GM13977 (cell line): ENCODE measurements around the gene ESPL1.

Experiments
- DNase-seq: peaks from one replicate; pipeline ENCODE4 v3.0.0; 2012; ENCODE audit warnings: low spot score
- CTCF ChIP-seq: IDR thresholded peaks from 2 replicates; pipeline ENCODE4 v1.5.1; 2012; ENCODE audit warnings: mild to moderate bottlenecking, control low read depth; ENCODE audit not compliant: insufficient read depth; ENCODE audit errors: extremely low read depth, missing control alignments
- in situ Hi-C: fragments of 300-500 bp; cut with MboI; formaldehyde crosslinking; loops from one replicate; pipeline ENCODE4 v1.12.0; 2022; ENCODE audit warnings: low sequenced_read_pairs, low pct_unique_long_range_greater_than_20kb, mixed read lengths, inconsistent platforms; ENCODE audit not compliant: unreplicated experiment

ESPL1 gene

DNA sequence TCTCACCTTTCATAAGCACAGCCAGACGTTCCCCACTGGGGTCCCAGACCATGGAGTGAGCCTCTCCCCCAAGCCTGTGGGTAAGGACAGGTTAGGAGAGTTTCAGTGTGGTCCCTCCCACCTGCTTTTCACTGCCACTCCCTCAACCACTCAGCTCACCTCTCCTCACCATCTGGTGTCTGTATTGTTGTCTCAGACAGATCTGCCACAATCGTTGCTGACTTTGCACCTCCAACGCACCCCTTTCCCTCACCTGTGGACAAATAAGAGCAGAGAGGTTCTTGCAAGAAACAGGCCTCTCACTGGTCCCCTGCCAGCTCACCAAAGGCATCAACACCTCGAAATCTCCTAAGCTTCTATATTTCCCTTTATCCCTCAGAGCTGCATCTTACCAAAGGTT lies 40.2 kb downstream of the ESPL1 start:
- no peak for TF ChIP-seq CTCF
- in situ Hi-C loops: no loop called here
- no peak for DNase-seq

DNA sequence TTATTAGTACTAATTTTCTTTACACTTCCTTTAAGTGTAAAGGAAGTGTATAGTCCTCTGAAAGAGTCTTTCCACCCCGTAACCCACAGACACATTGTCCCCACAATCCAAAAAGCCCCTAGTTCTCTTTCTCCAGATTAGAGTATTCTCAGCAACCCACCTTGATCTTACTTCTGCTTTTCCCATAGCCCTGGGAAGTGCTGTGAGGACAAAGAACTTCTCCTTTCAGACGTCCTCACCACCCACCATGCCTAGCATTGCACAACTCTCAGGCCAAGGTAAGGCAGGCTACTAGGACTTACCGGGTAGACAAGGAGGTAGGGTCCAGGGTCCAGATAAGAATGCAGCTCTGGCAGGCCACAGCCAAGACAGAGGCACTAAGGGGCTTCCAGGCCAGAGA lies 45.9 kb downstream of the ESPL1 start:
- in situ Hi-C loops: no loop called here
- DNase-seq: peak; percentile 38
- TF ChIP-seq CTCF: no peak

DNA sequence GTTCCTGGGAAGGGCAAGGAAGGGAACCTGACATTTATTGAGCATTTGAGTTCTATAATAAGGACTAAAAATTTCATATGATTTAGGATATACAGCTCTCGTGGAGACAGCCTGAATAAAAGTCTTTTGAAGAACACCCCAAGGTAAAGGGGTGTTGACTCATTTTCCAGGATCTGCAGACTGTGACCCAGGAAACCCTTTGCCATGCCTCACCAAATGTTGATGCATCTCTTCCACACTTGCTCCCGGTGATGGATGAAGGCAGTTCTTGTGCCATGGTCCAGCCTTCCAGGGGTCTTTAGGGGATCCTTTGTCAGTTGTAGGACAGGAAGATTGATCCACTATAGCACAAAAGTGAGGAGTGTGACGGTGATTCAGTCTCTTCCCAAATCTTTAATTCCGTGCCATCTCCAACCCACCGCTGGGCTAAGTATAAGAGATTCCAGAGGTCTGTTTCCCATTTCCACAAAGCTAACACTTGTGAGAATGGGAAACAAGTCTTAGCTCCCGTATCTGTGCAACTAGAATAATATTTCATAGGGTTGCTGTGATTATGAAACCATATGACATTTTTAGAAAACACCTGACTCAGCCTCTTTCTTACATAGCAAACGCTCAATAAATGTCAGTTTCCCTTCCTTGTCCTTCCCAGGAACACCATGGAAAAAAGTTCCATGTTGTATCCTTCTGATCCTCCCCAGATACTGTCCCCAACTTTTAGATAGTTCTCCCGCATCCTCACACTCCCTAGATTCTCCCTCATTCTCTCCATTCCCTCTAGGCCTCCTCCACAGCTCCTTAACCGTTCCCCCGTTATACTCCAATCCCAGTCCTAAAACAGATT lies 52.5 kb downstream of the ESPL1 start:
- in situ Hi-C loops: no loop called here
- no peak for DNase-seq
- no peak for TF ChIP-seq CTCF

- in situ Hi-C loops: no loop called here
- peak; percentile 81 for DNase-seq
- no peak for TF ChIP-seq CTCF
These were observed 56.1 kb downstream of the ESPL1 start for GRCh38 chr12:53324113-53324778.

DNA sequence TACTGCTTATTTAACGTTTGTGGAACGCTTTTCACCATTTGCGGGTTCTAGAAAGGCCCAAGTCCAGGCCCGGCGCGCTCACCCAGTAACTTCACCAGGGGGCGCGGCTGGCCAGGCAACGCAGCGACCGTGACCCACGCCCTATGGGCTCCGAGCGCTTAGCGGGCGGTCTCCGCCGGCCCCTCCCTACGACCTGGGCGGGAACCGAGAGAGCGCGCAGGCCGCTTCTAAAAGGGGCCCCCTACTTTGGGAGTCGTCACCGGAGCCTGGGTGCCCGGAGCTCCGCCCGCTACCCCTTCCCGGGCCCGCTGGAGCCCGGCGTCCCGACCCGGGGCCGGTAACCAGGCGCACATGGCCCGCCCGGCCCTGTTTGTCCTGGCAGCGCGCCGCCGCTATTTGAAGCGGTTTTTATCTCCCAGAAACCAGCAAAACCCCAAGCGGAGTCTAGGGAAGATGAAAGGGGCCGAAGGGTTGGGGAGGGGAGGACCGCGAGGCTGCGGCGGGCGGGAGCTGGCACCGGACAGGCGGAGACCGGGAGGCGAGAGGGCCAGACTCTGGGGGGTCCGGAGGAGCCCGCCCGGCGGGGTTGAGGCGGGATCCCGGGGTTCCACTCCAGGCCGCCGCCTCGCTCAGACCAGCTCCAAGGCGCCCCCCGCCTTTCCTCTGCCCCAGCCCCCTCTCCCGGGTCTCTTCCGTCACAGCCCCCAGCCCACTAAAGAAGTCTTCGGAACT lies 56.8 kb downstream of the ESPL1 start:
- DNase-seq: peak; percentile 96
- peak; percentile 88 for TF ChIP-seq CTCF
- in situ Hi-C loops: no loop called here

DNA sequence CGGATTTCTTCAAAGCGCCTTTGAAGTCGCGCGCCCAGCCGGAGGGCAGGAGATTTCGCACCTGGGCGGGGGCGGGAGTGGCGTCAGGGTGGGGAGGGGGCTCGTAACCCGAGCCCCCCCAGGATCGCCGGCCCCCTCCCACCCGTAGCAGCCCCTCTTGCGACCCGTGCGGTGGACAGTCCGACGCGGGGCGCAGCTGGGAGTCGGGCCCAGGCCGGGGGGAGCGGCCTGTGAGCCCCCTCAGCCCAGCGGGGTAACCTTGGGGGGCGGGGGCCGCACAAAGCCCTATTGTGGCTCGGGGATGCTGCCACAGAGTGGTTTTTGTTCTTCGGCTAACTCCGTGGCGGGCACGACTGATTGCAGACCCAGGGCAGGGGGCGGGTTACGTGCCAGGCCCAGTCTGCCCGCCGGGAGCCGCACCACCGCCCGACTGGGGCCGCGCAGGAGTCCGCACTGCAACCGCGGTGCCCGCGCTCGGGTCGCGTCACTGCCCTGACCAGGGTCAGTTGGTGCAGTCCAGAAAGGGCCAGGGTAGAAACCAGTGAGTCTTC lies 57.5 kb downstream of the ESPL1 start:
- DNase-seq: peak; percentile 59
- no peak for TF ChIP-seq CTCF
- in situ Hi-C loops: no loop called here
